ENCODE data around the gene SPEF2. TPM values are rescaled to one million over a fixed set of nuclear protein-coding genes. Genes with fewer than 3 reads are reported as not detected.

The SPEF2 gene
- total and polyA plus RNA-seq, 2 experiments from 2014 or later: 0.17 to 0.21 TPM

GRCh38 chr5:35815089-35815936, 197.7 kb downstream of the SPEF2 start:
- H3K79me2 ChIP-seq (replicated peaks; ENCODE audit: insufficient read depth): no peaks in the 10 kb centered on the region
- no peak overlapping the region for H3K4me3 ChIP-seq
- no peaks in the 10 kb centered on the region for H3K27me3 ChIP-seq (ENCODE audit: insufficient read depth)
- Mint-ChIP-seq H3K36me3 (ENCODE audit: low read depth) (no peaks in the 10 kb centered on the region), H3K27me3 (ENCODE audit: insufficient read depth, low read depth, poor library complexity) (no peaks in the 10 kb centered on the region), H3K27ac (no peak overlapping the region), H3K4me3 (no peak overlapping the region), H3K4me1 (no peaks in the 10 kb centered on the region), H3K9me3 (no peaks in the 10 kb centered on the region)
- H2AFZ ChIP-seq: 0 out of 2 replicates have a peak overlapping the region, but pooled peaks have one; percentile 25
- H3K27ac ChIP-seq (ENCODE audit: low read depth): no peak overlapping the region
- H3K9me2 ChIP-seq (ENCODE audit: insufficient read depth): no peaks in the 10 kb centered on the region
- no peaks in the 10 kb centered on the region for H4K20me1 ChIP-seq (replicated peaks; ENCODE audit: insufficient read depth)
- TF ChIP-seq CTCF (conservative IDR thresholded peaks at IDR 0.05; ENCODE audit: low read depth in 2 of 2) (peak; percentile 72 to 74), ETS1 (IDR thresholded peaks at IDR 0.05) (no peak), POLR2AphosphoS5 (IDR thresholded peaks at IDR 0.05; ENCODE audit: low read depth) (no peak)
- DNase-seq (ENCODE audit: low spot score) (peak; percentile 81), ATAC-seq (peak; percentile 96)
- no peaks in the 10 kb centered on the region for H3F3A ChIP-seq (replicated peaks; ENCODE audit: low read depth)
- H3K4me2 ChIP-seq: no peak overlapping the region
- H3K36me3 ChIP-seq (ENCODE audit: insufficient read depth): no peaks in the 10 kb centered on the region
- no peaks in the 10 kb centered on the region for H3K4me1 ChIP-seq (ENCODE audit: insufficient read depth)

- Mint-ChIP-seq H3K9me3 (no peaks in the 10 kb centered on the region), H3K36me3 (ENCODE audit: low read depth) (no peaks in the 10 kb centered on the region), H3K4me1 (no peaks in the 10 kb centered on the region), H3K27ac (no peak overlapping the region), H3K27me3 (ENCODE audit: insufficient read depth, low read depth, poor library complexity) (no peaks in the 10 kb centered on the region), H3K4me3 (no peak overlapping the region)
- Histone ChIP-seq H3K27ac (ENCODE audit: low read depth) (no peak overlapping the region), H3F3A (replicated peaks; ENCODE audit: low read depth) (no peaks in the 10 kb centered on the region), H3K4me3 (no peak overlapping the region), H3K27me3 (ENCODE audit: insufficient read depth) (no peaks in the 10 kb centered on the region), H3K4me1 (ENCODE audit: insufficient read depth) (no peaks in the 10 kb centered on the region), H2AFZ (no peak overlapping the region), H3K4me2 (no peak overlapping the region), H3K79me2 (replicated peaks; ENCODE audit: insufficient read depth) (no peaks in the 10 kb centered on the region), H4K20me1 (replicated peaks; ENCODE audit: insufficient read depth) (no peaks in the 10 kb centered on the region), H3K36me3 (ENCODE audit: insufficient read depth) (no peaks in the 10 kb centered on the region), H3K9me2 (ENCODE audit: insufficient read depth) (peaks cover 3% of the 10 kb centered on the region; the same call in 1 of the 2 replicates)
- DNase-seq (ENCODE audit: low spot score) (no peak), ATAC-seq (no peak)
- TF ChIP-seq ZNF114 (CRISPR knock-in tag; IDR thresholded peaks at IDR 0.05): no peak
- no peak for TF ChIP-seq JUNB (IDR thresholded peaks at IDR 0.05; ENCODE audit: unreplicated experiment)
- no peak for TF ChIP-seq EZH2phosphoT487 (IDR thresholded peaks at IDR 0.05; ENCODE audit: unreplicated experiment)
- no peak for TF ChIP-seq ZNF331 (CRISPR knock-in tag; IDR thresholded peaks at IDR 0.05; ENCODE audit: low read depth)
- TF ChIP-seq STAT1 (IDR thresholded peaks at IDR 0.05; ENCODE audit: unreplicated experiment): no peak
- TF ChIP-seq EZH2 (IDR thresholded peaks at IDR 0.05; ENCODE audit: low read depth, unreplicated experiment): no peak
- no peak for TF ChIP-seq POLR2AphosphoS5 (IDR thresholded peaks at IDR 0.05; ENCODE audit: low read depth)
- TF ChIP-seq REST (IDR thresholded peaks at IDR 0.05; ENCODE audit: unreplicated experiment): no peak
- no peak for TF ChIP-seq CREB1 (CRISPR knock-in tag; IDR thresholded peaks at IDR 0.05; ENCODE audit: low read depth)
- TF ChIP-seq NANOG (IDR thresholded peaks at IDR 0.05; ENCODE audit: borderline replicate concordance): no peak
Observed at GRCh38 chr5:35816881-35817521, 199.3 kb downstream of the SPEF2 start.
